NAMALWA (cell line): ENCODE data around the gene TMPRSS6.

Source experiments
- DNase-seq: peaks from one replicate; pipeline ENCODE4 v3.0.0-alpha.2; 2015; ENCODE audit warnings: low spot score

TMPRSS6 gene

DNA sequence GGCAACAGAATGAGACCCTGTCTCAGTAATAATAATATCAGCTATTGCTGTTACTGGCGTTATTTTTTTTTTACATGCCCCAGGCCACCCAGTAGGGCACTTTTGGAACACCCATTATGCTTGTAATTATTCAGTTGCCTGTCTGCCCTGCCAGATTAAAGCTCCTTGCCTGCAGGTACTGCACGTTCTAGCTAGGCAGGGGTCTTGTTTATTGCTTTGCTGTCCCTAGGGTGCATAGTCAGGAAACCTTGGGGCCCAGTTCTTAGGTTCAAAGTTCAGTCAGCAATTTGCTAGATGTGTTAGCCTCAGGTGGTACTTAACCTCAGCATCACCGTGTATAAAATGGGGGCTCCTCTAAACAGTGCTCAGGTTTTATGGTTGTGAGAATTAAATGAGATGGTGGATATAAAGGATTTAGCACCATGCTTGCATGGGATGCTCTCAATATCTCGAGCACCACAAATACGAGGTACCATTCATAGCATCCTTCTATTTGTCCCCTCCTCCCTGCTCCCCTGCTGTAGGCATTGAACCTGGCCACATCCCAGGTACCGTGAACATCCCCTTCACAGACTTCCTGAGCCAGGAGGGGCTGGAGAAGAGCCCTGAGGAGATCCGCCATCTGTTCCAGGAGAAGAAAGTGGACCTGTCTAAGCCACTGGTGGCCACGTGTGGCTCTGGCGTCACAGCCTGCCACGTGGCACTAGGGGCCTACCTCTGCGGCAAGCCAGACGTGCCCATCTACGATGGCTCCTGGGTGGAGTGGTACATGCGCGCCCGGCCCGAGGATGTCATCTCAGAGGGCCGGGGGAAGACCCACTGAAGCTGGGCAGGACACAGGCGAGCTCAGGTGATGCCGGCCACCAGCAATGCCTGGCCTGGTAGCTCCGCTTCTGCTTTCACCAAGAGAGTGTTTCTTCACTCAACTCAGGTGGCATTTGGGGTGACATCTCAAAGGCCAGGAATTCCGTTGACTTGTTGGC, 80.5 kb downstream of the TMPRSS6 start:
- DNase-seq = no peak

DNA sequence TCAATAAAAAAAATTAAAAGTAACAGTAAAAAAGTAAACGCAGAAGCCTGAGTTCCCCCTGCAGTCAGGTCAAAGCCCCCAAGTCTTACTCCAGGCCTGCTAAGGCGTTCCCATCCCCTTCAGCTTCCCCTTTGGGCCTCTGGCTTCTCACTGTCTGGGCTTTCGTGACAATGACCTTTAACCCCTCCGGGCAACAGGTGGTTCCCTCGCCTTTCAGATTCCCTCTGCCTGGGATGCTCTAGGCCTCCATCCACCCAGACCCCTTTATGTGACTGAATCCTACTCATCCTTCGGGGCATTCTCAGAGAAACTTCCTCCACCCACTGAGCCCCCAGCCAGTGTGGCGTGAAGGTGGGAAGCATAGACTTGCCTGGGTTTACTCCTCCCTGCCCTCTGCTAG, 82.0 kb downstream of the TMPRSS6 start:
- DNase-seq = no peak

DNA sequence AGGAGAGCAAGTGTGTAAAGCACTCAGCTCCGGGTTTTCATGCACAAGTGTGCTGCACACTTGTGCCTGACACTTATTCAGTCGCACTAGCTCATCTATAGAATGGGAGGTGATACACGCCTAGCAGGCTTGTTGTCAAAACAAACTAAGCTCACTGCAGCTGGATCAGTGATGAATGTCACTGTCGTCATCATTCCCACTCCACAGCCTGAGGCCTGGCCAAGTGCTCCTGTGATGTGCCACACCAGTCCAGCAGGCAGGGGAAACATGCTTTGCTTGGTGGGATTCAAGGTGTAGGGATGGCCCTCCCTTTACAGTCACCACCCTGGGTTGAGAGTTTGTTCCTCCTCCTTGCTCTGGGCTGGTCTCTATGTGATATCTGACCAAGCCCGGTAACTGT, 83.2 kb downstream of the TMPRSS6 start:
- DNase-seq = no peak

DNA sequence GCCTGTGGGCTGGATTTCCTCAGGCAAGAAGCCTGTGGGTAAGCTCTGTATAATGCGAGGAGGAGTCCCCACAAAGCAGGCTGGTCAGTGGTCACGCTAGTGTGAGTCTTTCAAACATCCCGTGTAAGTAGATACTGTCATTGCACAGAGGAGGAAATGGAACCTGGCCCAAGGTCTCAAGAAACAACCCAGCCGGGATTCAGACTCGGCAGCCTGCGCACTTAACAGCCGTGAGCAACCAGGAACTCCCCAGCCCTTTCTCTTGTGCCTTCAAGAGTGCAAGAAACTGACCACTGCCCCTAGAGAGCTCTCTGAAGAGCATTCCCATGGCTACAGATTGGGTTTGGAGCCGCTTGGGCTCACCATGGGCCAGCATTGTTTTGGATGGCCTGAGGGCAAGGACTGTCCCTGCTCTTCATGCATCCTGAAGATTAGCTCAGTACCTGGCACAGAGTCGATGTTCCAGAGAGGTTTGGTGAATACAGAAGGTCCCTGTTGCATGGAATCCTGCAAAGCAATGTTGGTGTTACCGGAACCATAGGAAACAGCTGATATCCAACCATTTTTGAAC, 83.9 kb downstream of the TMPRSS6 start:
- DNase-seq = no peak

DNA sequence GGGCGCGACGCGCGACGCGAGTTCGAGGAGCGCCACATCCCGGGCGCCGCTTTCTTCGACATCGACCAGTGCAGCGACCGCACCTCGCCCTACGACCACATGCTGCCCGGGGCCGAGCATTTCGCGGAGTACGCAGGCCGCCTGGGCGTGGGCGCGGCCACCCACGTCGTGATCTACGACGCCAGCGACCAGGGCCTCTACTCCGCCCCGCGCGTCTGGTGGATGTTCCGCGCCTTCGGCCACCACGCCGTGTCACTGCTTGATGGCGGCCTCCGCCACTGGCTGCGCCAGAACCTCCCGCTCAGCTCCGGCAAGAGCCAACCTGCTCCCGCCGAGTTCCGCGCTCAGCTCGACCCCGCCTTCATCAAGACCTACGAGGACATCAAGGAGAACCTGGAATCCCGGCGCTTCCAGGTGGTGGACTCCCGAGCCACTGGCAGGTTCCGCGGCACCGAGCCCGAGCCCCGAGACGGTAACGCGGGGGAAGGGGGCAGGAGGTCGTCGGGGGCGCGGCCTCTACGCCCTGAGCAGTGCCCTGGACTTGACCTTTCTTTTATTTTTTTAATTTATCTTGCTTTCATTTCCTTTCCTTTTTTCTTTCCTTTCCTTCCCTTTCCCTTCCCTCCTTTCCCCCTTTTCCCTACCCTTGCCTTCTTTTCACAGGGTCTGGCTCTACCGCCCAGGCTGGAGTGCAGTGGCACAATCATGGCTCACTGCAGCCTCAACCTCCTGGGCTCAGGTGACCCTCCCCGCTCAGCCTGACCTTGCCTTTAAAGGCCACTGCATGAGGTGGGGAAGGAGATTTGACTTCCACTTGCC, 85.0 kb downstream of the TMPRSS6 start:
- no peak for DNase-seq

DNA sequence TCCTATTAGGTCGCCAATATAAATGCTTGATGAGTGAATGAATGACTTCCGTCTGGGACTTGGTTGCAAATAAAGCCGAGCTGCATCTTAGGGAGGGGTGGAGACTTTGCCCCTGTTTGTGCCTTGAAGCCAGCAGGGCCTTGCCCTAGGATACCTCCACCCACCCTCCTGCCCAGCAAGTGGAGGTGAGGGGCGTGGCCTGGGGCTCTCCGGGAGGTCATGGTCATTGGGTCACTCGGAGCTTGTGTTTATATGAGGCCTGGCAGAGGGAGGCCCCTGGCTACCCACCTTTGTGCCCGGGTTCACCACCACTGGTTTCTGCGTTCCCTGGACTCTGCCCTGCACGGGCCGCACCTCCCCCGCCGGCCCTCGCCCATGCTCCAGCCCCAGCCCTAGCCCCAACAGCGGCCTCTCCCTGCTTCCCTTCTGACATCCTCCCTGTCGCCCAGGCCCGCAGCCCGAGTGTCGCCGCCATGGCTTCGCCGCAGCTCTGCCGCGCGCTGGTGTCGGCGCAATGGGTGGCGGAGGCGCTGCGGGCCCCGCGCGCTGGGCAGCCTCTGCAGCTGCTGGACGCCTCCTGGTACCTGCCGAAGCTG, 85.7 kb downstream of the TMPRSS6 start:
- no peak for DNase-seq

DNA sequence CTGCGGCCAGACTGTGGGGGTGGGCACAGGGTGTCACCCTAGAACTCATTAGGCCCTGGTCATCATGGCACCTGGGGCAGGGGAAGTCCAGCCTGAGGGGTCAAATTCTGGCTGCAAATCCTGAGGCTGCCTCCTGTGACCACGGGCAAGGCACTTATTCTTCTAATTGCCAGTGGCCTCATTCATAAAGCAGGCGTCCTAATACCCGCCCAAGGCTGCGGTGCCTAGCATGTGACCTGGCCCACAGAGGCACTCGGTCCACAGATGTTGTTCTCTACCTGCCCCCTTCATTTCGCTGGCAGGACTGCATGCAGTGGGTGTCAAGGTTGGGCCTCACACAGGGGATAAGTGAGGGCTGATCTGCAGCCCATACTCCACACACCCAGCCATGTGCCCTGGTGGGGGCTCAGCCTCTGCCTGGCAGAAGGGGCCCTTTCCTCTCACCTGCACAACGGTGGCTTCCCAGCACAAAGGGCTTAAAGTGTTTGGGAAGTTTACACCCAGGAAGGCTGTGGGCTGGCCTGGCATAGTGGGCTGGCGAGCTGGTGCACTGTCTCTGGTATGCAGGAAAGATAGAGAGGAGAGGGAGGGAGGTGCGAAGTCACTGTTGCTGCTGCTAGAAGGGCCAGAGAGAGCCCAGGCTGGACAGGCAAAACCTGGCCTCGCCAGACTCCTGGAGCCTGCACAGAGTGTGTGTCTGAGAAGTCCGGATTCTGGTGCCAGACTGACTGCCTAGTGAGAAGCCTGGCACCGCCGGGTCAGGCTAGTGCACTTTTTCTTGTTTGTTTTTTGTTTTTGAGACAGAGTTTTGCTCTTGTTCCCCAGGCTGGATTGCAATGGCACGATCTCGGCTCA, 86.8 kb downstream of the TMPRSS6 start:
- no peak for DNase-seq

DNA sequence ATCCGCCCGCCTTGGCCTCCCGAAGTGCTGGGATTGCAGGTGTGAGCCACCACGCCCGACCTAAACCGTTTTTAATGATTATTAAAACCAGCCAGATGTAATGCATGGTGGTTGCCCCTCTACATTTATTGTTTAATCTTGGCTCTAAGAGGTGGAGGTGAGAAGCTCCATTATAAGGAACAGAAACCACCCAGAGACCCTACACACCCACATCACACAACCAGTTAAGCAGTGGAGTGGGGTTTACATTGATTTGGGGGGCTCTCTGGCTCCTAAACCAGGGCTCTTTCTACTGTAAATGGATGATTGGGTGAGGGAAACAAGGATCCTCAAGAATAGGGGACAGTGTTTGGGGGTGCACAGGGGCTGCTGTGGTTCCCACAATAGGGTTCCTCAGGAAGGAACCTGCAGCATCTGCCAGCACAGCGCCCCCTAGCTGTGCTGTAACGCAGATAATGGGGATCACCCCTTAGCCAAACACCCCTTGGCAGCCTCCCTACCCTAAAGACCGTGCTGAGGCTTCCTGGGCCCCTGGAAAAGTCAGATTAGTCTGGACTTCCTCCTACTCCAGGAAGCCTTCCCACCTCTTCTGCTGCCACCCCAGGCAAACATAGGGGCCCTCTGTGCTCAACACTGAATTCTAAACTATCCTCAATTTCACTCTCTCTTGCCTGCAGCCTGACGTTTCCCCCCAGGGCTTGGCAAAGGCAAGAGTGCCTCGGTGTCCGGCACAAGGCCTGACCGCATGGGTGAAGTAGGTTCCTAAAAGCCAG, 87.6 kb downstream of the TMPRSS6 start:
- peak; percentile 77 for DNase-seq

DNA sequence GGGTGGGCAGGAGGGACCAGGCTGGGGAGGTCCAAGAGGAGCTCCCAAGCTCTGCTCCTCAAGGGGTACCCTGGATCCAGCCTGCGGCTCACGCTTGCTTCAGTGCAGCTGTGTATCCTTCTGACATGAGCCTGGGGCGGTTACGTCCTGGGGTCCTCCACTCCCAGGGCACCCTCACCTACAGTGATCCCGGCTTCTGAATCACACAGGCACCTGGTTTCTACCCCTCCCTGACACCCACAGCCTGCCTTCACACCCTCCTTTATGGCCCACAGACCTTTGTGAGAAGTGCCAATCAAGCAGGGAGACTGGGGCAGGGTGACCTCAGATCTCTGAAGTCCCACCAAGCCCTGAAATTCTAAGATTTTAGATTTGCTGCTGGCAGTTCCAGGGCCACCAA, 88.5 kb downstream of the TMPRSS6 start:
- DNase-seq = no peak

DNA sequence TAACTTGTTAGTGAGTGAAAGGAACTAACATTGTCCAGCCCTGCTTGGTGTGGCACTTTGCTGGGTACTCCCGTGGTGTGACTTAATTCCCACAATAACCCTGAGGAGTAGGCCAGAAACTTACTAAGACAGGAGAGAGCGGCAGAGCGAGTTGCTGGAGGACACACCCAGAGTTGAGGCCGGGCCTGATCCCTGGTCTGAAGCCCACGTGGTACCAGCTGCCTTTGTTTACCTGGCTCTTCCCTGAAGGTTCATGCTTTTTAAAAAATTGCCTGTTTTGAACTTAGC, 89.4 kb downstream of the TMPRSS6 start:
- peak; percentile 46 for DNase-seq

DNA sequence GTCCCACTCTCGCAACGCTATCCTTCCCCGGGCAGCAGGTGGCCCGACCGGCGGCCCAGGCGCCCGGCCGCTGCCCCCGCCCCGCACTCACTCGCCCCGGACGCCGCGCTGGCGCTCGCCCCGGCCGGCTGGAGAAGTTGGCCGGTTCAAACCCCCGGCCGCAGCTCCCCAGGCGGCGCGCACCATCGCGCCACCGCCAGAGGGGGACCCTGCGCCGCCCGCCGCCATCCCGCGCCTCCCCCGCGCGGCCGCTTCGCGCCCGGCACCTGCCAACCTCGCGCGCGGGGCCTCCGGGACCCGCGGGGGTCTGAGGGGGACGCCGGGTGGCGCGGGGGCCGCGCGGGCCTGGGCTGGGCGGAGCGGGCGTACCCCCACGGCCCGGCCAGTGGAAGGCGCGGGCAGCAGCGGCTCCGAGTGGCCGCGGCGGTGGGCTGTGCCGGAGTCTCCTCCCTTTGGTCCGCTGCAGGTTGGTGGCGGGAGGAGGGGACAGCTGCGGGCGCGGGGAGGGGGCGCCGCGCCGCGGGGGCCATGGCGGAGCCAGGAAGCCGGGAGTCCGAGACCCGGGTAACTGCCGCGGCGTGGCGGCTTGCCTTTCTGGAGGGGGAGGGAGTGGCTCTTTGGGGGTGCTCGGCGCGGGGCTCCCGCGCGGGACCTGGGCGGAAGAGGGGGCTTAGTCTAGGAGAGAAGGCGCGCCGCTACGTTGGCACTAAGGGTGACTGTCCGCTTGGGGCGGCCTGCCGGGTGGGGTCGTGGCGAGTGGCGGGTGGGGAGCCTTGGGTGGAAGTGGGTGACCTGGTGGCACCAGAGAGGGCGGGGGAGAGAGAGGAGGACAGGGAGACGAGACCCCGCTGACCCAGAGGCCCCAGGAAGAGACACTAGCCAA, 90.0 kb downstream of the TMPRSS6 start, which contains the start of the genes MPST and TST:
MPST (plus strand) TSS at position 434 of the 883 bp plus-strand sequence; CDS start at position 529, 95 bp downstream.
TST (minus strand) TSS at position 139 of the 883 bp plus-strand sequence. CDS start 715 bp downstream, outside the sequence.
- DNase-seq = peak; percentile 55

DNA sequence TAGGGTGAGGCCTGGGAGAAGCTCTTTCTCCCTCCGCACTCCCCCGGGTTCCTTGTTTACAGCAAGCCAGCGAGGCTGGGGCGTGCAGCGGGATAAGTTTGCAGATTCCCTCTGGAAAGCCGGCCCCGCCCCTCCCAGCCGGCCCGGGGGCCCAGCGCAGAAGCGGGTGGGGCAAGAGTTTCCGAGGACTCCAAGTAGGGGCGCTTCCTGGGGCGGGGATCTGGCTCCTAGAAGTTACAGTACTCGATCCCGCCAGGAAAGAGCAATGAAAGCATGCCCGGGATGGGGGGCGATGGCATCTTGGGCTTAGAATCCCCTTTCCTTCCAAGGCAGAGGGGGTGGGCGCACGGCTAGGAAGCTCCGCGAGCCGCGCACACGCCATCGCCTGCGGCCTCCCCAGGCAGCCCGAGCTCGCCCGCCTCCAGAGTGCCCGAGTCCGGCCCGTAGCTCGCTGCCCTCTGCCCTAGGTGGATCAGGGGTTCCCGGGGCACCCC, 90.7 kb downstream of the TMPRSS6 start:
- no peak for DNase-seq

DNA sequence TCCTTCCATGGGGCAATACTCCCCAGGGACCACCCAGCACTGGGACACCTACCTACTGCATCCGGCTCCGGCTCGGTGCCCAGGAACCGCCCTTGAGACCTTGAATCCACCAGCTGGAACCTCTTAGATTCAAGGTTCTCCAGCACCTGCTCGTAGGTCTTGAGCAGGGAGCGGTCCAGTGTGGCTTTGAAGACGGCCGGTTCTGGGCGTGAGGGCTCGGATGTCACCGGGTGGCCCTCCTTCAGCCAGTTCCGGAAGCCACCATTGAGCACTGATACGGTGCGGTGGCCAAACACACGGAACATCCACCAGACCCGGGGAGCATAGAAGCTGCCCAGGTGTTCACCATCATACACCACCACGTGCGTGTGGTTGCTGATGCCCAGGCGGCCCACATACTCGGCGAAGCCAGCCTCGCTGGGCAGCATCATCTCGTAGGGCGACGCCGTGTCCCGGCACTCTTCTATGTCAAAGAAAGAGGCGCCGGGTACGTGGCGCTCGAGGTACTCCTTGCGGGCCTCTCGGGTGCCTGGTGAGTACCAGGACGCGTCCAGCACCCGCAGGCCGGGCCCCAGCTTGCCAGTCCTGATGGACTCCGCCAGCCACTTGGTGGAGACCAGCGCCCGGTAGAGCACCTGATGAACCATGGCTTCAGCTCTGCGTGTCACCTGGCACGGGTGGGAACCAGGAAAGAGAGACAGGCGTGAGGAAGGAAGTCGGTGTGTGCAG, 91.3 kb downstream of the TMPRSS6 start:
- no peak for DNase-seq

DNA sequence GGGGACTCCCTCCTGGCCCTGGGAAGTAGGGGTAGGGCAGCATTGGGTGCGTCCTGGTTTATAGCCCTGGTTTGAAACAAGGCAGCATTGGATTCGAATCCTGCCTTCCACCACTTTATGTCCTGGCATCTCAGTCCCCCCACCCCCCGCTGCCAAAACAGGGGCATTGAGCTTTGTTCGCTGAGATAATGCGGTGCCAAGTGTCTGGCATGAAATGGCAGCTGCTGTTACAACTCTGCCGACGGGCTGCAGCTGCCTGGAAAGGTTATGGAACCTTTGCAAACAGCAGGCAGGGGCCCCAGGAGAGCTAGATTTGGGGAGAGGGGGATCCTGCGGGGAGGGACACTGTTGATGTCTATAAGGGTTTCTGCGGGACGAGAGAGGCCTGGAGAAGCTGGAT, 92.2 kb downstream of the TMPRSS6 start:
- no peak for DNase-seq

DNA sequence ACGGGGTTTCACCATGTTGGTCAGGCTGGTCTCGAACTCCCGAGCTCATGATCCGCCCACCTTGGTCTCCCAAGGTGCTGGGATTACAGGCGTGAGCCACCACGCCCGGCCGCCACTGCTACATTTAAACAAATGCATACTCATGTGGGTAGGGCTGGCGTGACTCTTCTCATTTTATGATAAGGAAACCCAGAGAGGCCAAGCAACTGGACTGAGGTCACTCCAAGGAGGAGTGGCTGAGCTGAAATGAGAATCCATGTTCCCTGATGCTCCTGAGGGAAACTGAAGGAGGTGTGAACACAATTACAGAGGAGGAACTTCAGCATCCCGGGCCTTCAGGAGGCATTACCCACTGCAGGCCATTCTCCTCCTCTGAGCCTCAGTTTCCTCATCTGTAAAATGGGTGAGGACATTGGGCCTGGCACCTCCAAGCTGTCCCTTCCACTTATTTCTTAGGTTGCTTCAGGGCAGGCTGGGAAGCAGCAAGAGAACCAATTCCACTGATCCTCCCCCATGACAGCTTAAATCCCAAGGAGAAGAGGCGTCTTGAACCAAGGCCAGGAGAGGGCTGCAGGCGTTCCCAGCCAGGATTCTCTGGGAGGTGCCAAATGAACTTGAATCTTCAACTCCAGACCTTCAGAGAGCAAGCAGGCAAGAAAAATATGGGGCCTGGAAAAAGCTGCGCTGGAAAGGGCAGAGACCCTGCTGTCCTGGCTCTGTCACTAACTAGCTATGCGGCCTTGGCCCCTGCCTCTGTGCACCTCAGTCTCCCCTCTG, 93.2 kb downstream of the TMPRSS6 start:
- no peak for DNase-seq

DNA sequence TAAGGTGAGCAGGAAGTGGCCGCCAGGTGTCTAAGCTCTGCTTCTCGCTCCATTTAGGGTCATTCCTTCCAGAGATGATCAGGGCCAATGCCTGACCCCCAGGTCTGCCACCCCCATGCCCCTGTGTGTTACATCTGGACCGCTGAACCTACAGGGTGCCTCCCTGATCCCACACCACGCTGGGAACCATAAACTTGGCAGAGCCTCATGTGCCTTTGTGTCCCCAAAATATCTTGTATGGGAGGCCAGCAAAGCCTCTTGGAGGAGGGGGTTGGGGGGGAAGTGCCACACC, 94.0 kb downstream of the TMPRSS6 start:
- DNase-seq = no peak
